ENCODE results near the gene KLK13. TPM values are rescaled to one million over a fixed set of nuclear protein-coding genes. Genes with fewer than 3 reads are reported as not detected.

The KLK13 gene
- total and polyA plus RNA-seq, 2 of the 13 experiments (the other 11 are each of a cell fraction or from before 2014, with no cell fraction given) = 0.09 TPM; not detected in 1

DNA sequence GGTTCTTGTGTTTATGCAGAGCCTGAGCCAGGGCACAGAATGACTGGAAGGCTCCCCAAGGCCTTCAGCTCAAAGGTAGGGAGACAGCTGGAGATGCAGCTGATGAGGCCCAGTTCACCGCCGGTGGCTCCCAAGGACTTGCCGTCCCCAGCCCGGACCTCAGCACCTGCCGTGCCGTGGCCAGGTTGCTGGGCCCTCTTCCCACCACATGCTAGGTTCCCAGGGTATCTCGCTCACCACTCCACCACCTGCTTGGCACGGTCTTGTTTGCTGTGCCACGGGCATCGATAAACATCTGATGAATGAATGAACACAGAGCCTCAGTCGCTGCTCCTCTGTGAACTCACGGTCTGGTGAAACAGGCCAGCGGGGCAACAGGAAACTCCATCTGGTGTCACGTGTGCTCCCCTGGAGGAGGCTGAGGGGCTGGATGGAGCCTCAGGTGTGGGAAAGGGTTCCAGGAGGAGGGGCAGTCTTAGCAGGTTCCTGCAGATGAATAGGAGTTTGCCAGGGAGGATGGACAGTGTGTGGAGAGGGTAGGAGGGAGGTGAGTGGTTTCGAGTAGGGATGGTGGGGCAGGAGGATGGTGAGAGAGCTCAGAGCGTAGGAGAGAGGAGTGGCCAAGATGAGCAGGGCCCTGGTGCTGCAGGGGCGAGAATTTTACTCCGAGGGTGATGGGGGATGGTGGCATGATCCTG is 21.4 kb upstream of the KLK13 start (continued):
- no peak for TF ChIP-seq HDAC6 (IDR thresholded peaks at IDR 0.05; ENCODE audit: low read depth, low read length)
- TF ChIP-seq ZBTB42 (CRISPR knock-in tag; IDR thresholded peaks at IDR 0.05) = no peak
- TF ChIP-seq HNRNPLL (IDR thresholded peaks at IDR 0.05; ENCODE audit: low read depth, low read length, poor library complexity, severe bottlenecking) = no peak
- no peak for TF ChIP-seq TBX2 (CRISPR knock-in tag; IDR thresholded peaks at IDR 0.05; ENCODE audit: borderline replicate concordance)
- TF ChIP-seq CEBPB (IDR thresholded peaks at IDR 0.05; ENCODE audit: borderline replicate concordance, low read depth, low read length) = no peak
- TF ChIP-seq ZNF782 (CRISPR knock-in tag; IDR thresholded peaks at IDR 0.05; ENCODE audit: borderline replicate concordance) = no peak
- TF ChIP-seq ZNF670 (CRISPR knock-in tag; IDR thresholded peaks at IDR 0.05; ENCODE audit: borderline replicate concordance) = no peak
- no peak for TF ChIP-seq SMAD3 (CRISPR knock-in tag; IDR thresholded peaks at IDR 0.05)
- no peak for TF ChIP-seq SP1 (IDR thresholded peaks at IDR 0.05)
- no peak for TF ChIP-seq SP1 (CRISPR knock-in tag; IDR thresholded peaks at IDR 0.05)
- no peak for TF ChIP-seq TAF1 (CRISPR knock-in tag; IDR thresholded peaks at IDR 0.05)
- TF ChIP-seq ZNF160 (CRISPR knock-in tag; IDR thresholded peaks at IDR 0.05) = no peak

- no peak overlapping the region for H3K4me2 ChIP-seq (ENCODE audit: low read depth, low read length)
- ChIA-PET POLR2A (no interaction called here), CTCF (ENCODE audit: low intra/inter-chr PET ratio, low total read pairs) (no interaction called here)
- H3K27ac ChIP-seq (ENCODE audit: extremely low read length, insufficient read depth, low read length) = no peak overlapping the region
- H4K20me1 ChIP-seq (ENCODE audit: insufficient read depth, low read length) = no peaks in the 10 kb centered on the region
- no peaks in the 10 kb centered on the region for H3K36me3 ChIP-seq (replicated peaks in 1 of 2; ENCODE audit: control insufficient read depth in 1 of 2, insufficient read depth in 2 of 2, low read length in 2 of 2)
- ATAC-seq = no peak
- no peak overlapping the region for H2AFZ ChIP-seq (ENCODE audit: low read length)
- no peak for DNase-seq (ENCODE audit: low spot score)
- H3K4me3 ChIP-seq (replicated peaks in 1 of 3; ENCODE audit: insufficient read depth in 1 of 3, low read depth in 2 of 3, low read length in 3 of 3) = no peak overlapping the region
- no peak for FAIRE-seq
- H3K27me3 ChIP-seq (ENCODE audit: control insufficient read depth in 1 of 2, insufficient read depth in 2 of 2, low read length in 2 of 2) = peaks cover 3 to 36% of the 10 kb centered on the region in 2 experiments; a peak in 4 of 5 replicates
- H3K79me2 ChIP-seq (ENCODE audit: insufficient read depth, low read length) = no peaks in the 10 kb centered on the region
- BruUV-seq (replicated peaks) = no TSS peak
- 0% methylated on average over 3 of the region's 7 CpGs for WGBS (ENCODE audit: low lambda C conversion rate)
- H3K9me3 ChIP-seq (ENCODE audit: low read length) = no peaks in the 10 kb centered on the region
- in situ Hi-C loops (cut with HindIII; ENCODE audit: extremely low pct_ligation_motif_present, low pct_unique_long_range_greater_than_20kb) = loop anchor here (25.0 kb wide), 1 partner anchor 147 kb away; no protein-coding TSS in a partner anchor
- H3K9ac ChIP-seq (ENCODE audit: insufficient read depth, low read depth, low read length) = no peak overlapping the region
- intact Hi-C loops (cut with micrococcal nuclease; ENCODE audit: unreplicated experiment) = no loop called here
- no peaks in the 10 kb centered on the region for H3K4me1 ChIP-seq (ENCODE audit: insufficient read depth, low read length)
- TF ChIP-seq RNF219 (CRISPR knock-in tag; IDR thresholded peaks at IDR 0.05) = no peak
- no peak for TF ChIP-seq DMAP1 (CRISPR knock-in tag; IDR thresholded peaks at IDR 0.05)
- TF ChIP-seq BCL3 (CRISPR knock-in tag; IDR thresholded peaks at IDR 0.05) = no peak
- no peak for TF ChIP-seq ZNF263 (CRISPR knock-in tag; IDR thresholded peaks at IDR 0.05)
- TF ChIP-seq UBTF (CRISPR knock-in tag; IDR thresholded peaks at IDR 0.05) = no peak
- TF ChIP-seq ZMAT3 (CRISPR knock-in tag; conservative IDR thresholded peaks at IDR 0.05) = no peak
- TF ChIP-seq JDP2 (CRISPR knock-in tag; IDR thresholded peaks at IDR 0.05; ENCODE audit: borderline replicate concordance) = no peak
Measured at GRCh38 chr19:51084505-51084904, 19.6 kb upstream of the KLK13 start.
